Muscle layer of colon (tissue), 2 donors: ENCODE measurements around the gene ADRA2B.
"Not testable (repeated sequence)": the region's sequence is repeated elsewhere in the genome, so short reads cannot be mapped to it uniquely, and the experiment has no call there.

ENCODE experiments used
- H3K27ac ChIP-seq: one replicate; pipeline ENCODE4 v1.7.0; 2013; ENCODE audit warnings: low read depth, mild to moderate bottlenecking, low read length, moderate library complexity
- H3K27me3 ChIP-seq, 2 donors: one replicate each; pipeline ENCODE4 v1.7.0; 2013; ENCODE audit warnings: low read length in 2 of 2, mild to moderate bottlenecking in 2 of 2; ENCODE audit not compliant: insufficient read depth in 2 of 2, control insufficient read depth in 1 of 2
- H3K36me3 ChIP-seq: one replicate; pipeline ENCODE4 v1.7.0; 2013; ENCODE audit warnings: mild to moderate bottlenecking, low read length; ENCODE audit not compliant: insufficient read depth
- H3K4me1 ChIP-seq: one replicate; pipeline ENCODE4 v1.7.0; 2013; ENCODE audit warnings: mild to moderate bottlenecking, low read length; ENCODE audit not compliant: insufficient read depth
- H3K4me3 ChIP-seq, 2 donors: one replicate each; pipeline ENCODE4 v1.7.0; 2013; ENCODE audit warnings: low read length in 2 of 2, low read depth in 1 of 2, mild to moderate bottlenecking in 1 of 2, moderate library complexity in 1 of 2
- H3K9ac ChIP-seq: one replicate; pipeline ENCODE4 v1.7.0; 2013; ENCODE audit warnings: low read length
- H3K9me3 ChIP-seq: one replicate; pipeline ENCODE4 v1.7.0; 2013; ENCODE audit warnings: mild to moderate bottlenecking, low read length
- donor health status: abdominal sarcoma.
- donor health status: Adenocarcinoma of cecum.

Gene ADRA2B

GRCh38 chr2:96071977-96072491 is 44.3 kb downstream of the ADRA2B start:
- not testable (repeated sequence) for H3K4me3 ChIP-seq, H3K27me3 ChIP-seq, H3K27ac ChIP-seq, H3K36me3 ChIP-seq, H3K9me3 ChIP-seq, H3K9ac ChIP-seq, H3K4me1 ChIP-seq

DNA sequence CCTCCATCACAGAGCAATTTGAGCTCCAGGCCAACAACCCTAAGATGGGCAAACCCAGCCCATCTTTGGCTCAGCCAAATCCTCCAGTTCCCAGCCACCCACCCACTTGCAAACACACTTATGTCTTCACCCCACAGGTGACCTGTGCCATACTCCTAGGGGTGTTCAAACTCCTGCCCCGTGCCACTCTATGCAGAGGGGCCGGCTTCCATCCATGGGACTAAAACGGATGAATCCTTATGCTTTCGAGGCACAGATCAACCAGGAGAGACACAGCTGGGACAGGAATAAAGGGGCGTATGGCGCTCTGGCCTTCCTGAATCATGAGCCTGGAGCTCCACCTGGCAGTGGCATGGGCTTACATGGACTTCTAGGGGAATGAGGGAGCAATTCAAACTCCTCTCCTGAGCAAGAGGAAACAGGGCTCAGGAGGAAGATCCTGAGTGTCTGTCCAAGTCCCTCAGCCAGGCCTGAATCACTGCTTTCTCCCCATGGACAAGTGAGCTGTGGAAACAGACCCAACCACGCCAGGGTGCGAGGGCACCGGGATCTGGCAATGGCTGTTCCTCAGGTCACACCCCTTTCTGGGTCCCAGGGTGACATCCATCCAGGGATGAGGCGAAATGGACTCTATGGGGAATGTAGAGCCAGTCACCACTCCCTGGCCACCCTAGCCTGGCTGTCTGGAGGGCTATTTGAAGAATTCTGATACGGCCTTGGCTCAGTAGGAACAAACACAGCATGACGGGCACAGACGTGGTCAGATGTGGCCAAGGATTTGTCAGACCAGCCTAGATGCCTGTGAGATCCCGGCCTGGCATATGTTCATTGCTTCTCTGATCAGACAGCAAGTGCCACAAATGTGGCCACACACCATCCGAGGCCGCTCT is 45.0 kb downstream of the ADRA2B start:
- H3K9me3 ChIP-seq, H3K36me3 ChIP-seq, H3K27ac ChIP-seq, H3K4me3 ChIP-seq, H3K27me3 ChIP-seq, H3K9ac ChIP-seq, H3K4me1 ChIP-seq: not testable (repeated sequence)

GRCh38 chr2:96070351-96070750 is 46.0 kb downstream of the ADRA2B start:
- not testable (repeated sequence) for H3K4me1 ChIP-seq, H3K27ac ChIP-seq, H3K36me3 ChIP-seq, H3K4me3 ChIP-seq, H3K9me3 ChIP-seq, H3K27me3 ChIP-seq, H3K9ac ChIP-seq

- not testable (repeated sequence) for H3K36me3 ChIP-seq, H3K9me3 ChIP-seq, H3K4me3 ChIP-seq, H3K9ac ChIP-seq, H3K4me1 ChIP-seq, H3K27ac ChIP-seq, H3K27me3 ChIP-seq
Observed at GRCh38 chr2:96069878-96070277, 46.5 kb downstream of the ADRA2B start.

- not testable (repeated sequence) for H3K27me3 ChIP-seq, H3K36me3 ChIP-seq, H3K27ac ChIP-seq, H3K4me1 ChIP-seq, H3K9me3 ChIP-seq, H3K4me3 ChIP-seq, H3K9ac ChIP-seq
Observed at GRCh38 chr2:96067902-96068581, 48.3 kb downstream of the ADRA2B start.

- H3K27ac ChIP-seq, H3K36me3 ChIP-seq: not testable (repeated sequence)
Observed at GRCh38 chr2:96067098-96067660, 49.2 kb downstream of the ADRA2B start.

GRCh38 chr2:96066511-96066910 is 49.9 kb downstream of the ADRA2B start:
- not testable (repeated sequence) for H3K4me1 ChIP-seq, H3K27ac ChIP-seq, H3K9ac ChIP-seq, H3K9me3 ChIP-seq, H3K36me3 ChIP-seq, H3K27me3 ChIP-seq, H3K4me3 ChIP-seq

More at GRCh38 chr2:96067098-96067660, 49.2 kb downstream of the ADRA2B start:
- H3K4me1 ChIP-seq, H3K9ac ChIP-seq, H3K27me3 ChIP-seq, H3K4me3 ChIP-seq, H3K9me3 ChIP-seq: not testable (repeated sequence)

GRCh38 chr2:96065954-96066353 is 50.4 kb downstream of the ADRA2B start:
- H3K4me1 ChIP-seq, H3K27ac ChIP-seq, H3K4me3 ChIP-seq, H3K9ac ChIP-seq, H3K27me3 ChIP-seq, H3K36me3 ChIP-seq, H3K9me3 ChIP-seq: not testable (repeated sequence)

DNA sequence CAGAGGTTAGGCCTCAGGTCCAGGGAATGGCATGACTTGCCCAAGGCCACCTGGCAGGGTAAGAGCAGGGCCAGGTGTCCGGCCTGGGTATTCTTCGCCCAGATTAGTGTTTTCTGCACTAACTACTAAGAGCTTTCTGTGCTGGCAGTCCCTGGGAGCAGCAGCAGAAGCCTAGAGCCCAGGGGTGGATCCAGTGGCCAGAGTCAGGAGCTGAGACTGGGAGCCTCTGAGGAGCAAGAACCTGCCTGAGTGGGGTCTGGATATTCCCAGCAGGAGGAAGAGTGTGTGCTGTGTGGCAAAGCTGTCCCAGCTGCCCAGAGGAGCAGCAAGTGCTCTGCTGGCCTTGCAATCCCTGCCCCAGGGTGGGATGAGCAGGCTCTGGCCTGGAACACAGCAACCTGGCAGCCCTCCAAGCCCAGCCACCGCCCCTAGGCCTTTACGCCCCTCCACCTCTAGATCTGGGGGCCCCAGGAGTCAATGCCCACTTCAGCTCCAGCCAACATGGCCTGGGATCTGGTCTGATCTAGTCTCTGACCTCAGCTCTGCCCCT is 50.9 kb downstream of the ADRA2B start:
- H3K27me3 ChIP-seq, result no peaks in the 10 kb centered on the region
- H3K9ac ChIP-seq, result no peak overlapping the region
- no peak overlapping the region for H3K4me3 ChIP-seq
- H3K27ac ChIP-seq, result no peak overlapping the region
- no peaks in the 10 kb centered on the region for H3K9me3 ChIP-seq
- no peaks in the 10 kb centered on the region for H3K4me1 ChIP-seq
- no peaks in the 10 kb centered on the region for H3K36me3 ChIP-seq

DNA sequence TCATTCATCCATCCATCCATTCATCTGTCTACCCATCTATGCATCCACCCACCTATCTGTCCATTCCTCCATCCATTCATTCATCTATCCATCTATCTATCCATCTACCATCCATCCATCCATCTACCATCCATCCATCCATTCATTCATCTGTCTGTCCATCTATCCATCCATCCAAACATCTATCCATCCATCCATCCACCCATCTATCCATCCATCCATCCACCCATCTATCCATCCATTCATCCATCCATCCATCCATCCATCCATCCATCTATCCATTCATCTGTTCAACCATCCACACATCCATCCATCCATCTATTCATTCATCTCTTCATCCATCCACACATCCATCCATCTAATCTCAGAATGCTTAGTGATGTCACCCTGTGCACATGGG is 51.6 kb downstream of the ADRA2B start:
- not testable (repeated sequence) for H3K27ac ChIP-seq, H3K9ac ChIP-seq, H3K4me1 ChIP-seq, H3K27me3 ChIP-seq, H3K9me3 ChIP-seq, H3K4me3 ChIP-seq, H3K36me3 ChIP-seq

DNA sequence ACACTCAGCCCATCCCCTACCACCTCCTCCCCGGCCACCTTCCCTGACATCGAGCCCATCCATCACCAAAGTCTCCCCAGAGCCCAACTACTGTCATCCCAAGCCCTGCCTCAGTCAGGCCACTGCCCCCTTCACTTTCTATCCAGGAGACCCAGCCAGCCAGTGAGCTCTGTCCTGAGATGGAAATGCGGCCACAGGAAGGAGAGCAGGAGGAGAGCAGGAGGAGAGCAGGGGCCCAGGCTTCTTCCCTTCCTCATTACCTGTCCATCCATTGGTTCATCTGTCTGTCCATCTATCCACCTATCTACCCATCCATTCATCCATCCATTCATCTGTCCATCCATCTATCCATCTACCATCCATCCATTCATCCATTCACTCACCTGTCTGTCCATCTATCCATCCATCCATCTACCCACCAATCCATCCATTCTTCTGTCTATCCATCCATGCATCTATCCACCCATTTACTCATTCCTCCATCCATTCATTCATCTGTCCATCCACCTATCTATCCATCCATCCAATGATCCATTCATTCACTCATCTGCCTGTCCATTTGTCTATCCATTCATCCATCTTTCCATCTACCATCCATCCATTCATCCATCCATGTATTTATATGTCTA is 52.2 kb downstream of the ADRA2B start:
- not testable (repeated sequence) for H3K36me3 ChIP-seq

More for the DNA sequence above, 52.2 kb downstream of the ADRA2B start:
- H3K9me3 ChIP-seq, H3K4me1 ChIP-seq, H3K4me3 ChIP-seq, H3K27me3 ChIP-seq, H3K9ac ChIP-seq, H3K27ac ChIP-seq: not testable (repeated sequence)
